Colonic mucosa (tissue), 4 donors: ENCODE results near the gene GMPPA. TPM values are rescaled to one million over a fixed set of nuclear protein-coding genes. Genes with fewer than 3 reads are reported as not detected.

Experiments used
- DNase-seq: peaks from one replicate; pipeline ENCODE4 v3.0.0-alpha.2; 2020
- H3K27ac ChIP-seq: fragments of 200-600 bp; one replicate; pipeline ENCODE4 v1.8.0; 2021
- H3K27me3 ChIP-seq: fragments of 200-600 bp; one replicate; pipeline ENCODE4 v1.8.0; 2021
- H3K36me3 ChIP-seq: fragments of 200-600 bp; one replicate; pipeline ENCODE4 v1.8.0; 2021
- H3K4me1 ChIP-seq: fragments of 200-600 bp; one replicate; pipeline ENCODE4 v1.8.0; 2021; ENCODE audit warnings: mild to moderate bottlenecking
- H3K4me3 ChIP-seq: fragments of 200-600 bp; one replicate; pipeline ENCODE4 v1.8.0; 2021
- H3K9ac ChIP-seq, 2 donors: one replicate each; pipeline ENCODE4 v1.7.0; 2013; ENCODE audit warnings: control low read depth in 2 of 2, low read depth in 2 of 2, low read length in 2 of 2
- H3K9me3 ChIP-seq: fragments of 200-600 bp; one replicate; pipeline ENCODE4 v1.8.0; 2021
- intact Hi-C: fragments of 100-400 bp; cut with DNase I; formaldehyde crosslinking; loops from one replicate; pipeline ENCODE4 v1.14.1; 2022
- total RNA-seq, 2 donors: library from RNA; stranded (reverse); fragmentation: NEBNext Ultra II Directional in 1 of 2; extraction: Animal tissue kit (Norgen Biotek cat#: 25700) in 1 of 2; gene quantifications; one replicate each; pipeline ENCODE4 v1.2.1, GENCODE V29; 2021
- TF ChIP-seq, protein P1 (sequence below): fragments of 200-600 bp; IDR thresholded peaks from one replicate; pipeline ENCODE4 v1.8.0; 2022; ENCODE audit warnings: antibody characterized with exemption, mild to moderate bottlenecking
- donor health status: healthy.
- donor health status: DM: no; HTN: no; CAD: no.
- donor health status: DM: no; HTN: no; CAD: no.

Gene GMPPA
- total RNA-seq, 2 donors from 2014 or later = 49.7 to 86.1 TPM

DNA sequence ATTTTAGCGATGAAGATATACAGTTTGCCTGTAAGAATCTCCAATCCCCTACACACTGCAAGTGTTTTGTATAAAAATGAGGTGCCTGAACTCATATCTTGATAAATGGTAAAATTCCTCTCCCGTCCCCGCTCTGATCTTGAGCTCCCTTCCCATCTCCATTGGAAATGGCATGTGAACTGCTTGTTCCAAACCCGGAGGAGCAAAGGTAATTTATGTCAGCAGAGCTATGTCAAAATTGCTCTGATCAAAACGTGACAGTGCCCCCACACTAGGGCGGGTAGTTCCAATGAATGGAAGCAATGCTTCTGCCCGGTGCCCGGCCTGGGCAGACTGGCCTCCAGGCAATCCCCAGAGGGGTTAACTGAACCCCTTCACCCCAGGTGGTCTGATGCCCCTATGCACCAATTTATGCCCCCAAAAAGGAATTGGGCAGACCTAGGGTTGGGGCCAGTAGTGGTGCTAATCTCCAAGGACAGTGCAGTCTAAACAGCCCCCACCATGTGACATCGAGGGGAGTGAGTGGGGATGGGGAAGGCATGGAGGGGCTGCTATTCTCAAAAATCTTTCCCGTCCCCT lies 3.6 kb upstream of the GMPPA start:
- H3K27me3 ChIP-seq = peaks cover 27% of the 10 kb centered on the region
- H3K27ac ChIP-seq = no peak overlapping the region
- no peaks in the 10 kb centered on the region for H3K36me3 ChIP-seq
- H3K4me3 ChIP-seq = no peak overlapping the region
- no peaks in the 10 kb centered on the region for H3K9me3 ChIP-seq
- no peak for DNase-seq
- intact Hi-C loops = loop anchor here (5.0 kb wide), 1 partner anchor 37 kb away; no protein-coding TSS in a partner anchor
- H3K9ac ChIP-seq = no peak overlapping the region
- no peaks in the 10 kb centered on the region for H3K4me1 ChIP-seq
- TF ChIP-seq, protein P1, sequence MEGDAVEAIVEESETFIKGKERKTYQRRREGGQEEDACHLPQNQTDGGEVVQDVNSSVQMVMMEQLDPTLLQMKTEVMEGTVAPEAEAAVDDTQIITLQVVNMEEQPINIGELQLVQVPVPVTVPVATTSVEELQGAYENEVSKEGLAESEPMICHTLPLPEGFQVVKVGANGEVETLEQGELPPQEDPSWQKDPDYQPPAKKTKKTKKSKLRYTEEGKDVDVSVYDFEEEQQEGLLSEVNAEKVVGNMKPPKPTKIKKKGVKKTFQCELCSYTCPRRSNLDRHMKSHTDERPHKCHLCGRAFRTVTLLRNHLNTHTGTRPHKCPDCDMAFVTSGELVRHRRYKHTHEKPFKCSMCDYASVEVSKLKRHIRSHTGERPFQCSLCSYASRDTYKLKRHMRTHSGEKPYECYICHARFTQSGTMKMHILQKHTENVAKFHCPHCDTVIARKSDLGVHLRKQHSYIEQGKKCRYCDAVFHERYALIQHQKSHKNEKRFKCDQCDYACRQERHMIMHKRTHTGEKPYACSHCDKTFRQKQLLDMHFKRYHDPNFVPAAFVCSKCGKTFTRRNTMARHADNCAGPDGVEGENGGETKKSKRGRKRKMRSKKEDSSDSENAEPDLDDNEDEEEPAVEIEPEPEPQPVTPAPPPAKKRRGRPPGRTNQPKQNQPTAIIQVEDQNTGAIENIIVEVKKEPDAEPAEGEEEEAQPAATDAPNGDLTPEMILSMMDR = no peak

GRCh38 chr2:219495531-219496122 lies 3.1 kb upstream of the GMPPA start:
- peaks cover 27% of the 10 kb centered on the region for H3K27me3 ChIP-seq
- no peaks in the 10 kb centered on the region for H3K4me1 ChIP-seq
- H3K9ac ChIP-seq = peak overlapping the region in 1 of 2 donors; percentile 4
- H3K27ac ChIP-seq = no peak overlapping the region
- intact Hi-C loops = loop anchor here (5.0 kb wide), 1 partner anchor 37 kb away; no protein-coding TSS in a partner anchor
- peak; percentile 65 for DNase-seq
- H3K36me3 ChIP-seq = no peaks in the 10 kb centered on the region
- no peaks in the 10 kb centered on the region for H3K9me3 ChIP-seq
- TF ChIP-seq, protein P1 = peak; percentile 58
- H3K4me3 ChIP-seq = no peak overlapping the region

DNA sequence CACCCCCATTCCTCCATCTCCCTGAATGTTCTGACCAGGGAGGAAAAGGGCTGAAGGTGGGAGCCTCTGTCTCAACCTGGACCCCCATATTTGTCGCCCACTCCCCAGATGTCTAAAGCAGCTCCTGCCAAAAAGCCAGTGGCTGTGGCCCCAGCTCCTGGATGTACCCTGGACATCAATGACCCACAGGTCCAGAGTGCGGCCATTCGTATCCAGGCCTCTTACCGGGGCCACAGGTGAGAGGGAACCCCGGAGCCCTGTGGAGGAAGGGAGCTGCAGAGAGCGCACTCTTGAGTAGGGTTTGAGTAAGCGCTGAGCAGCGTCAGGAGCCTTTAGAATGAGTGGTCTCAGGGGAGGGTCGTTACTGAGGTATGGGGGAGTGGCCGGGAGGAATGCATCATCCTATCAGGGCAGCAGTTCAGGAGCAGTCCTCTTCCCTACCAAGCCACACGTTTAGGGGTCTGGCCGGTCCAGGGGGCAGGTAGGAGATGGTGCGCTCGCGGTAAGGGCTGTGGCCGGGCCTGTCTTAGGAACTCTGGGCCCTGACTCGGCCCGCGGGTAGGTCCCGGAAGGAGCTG lies 2.4 kb upstream of the GMPPA start:
- Histone ChIP-seq H3K4me1 (no peaks in the 10 kb centered on the region), H3K9me3 (no peaks in the 10 kb centered on the region), H3K4me3 (no peak overlapping the region), H3K27me3 (peaks cover 27% of the 10 kb centered on the region), H3K9ac (peak overlapping the region in 1 of 2 donors; percentile 29), H3K27ac (no peak overlapping the region), H3K36me3 (no peaks in the 10 kb centered on the region)
- DNase-seq = no peak
- intact Hi-C loops = loop anchor here (5.0 kb wide), 1 partner anchor 36 kb away; no protein-coding TSS in a partner anchor
- TF ChIP-seq, protein P1 = no peak

GRCh38 chr2:219496825-219497494 lies 1.7 kb upstream of the GMPPA start:
- H3K9me3 ChIP-seq = no peaks in the 10 kb centered on the region
- H3K27ac ChIP-seq = peak overlapping the region; percentile 98
- H3K9ac ChIP-seq = peak overlapping the region; percentile 29 to 96
- no peaks in the 10 kb centered on the region for H3K4me1 ChIP-seq
- intact Hi-C loops = loop anchor here (5.0 kb wide), 1 partner anchor 35 kb away; no protein-coding TSS in a partner anchor
- H3K4me3 ChIP-seq = no peak overlapping the region
- H3K27me3 ChIP-seq = peaks cover 27% of the 10 kb centered on the region
- TF ChIP-seq, protein P1 = no peak
- no peaks in the 10 kb centered on the region for H3K36me3 ChIP-seq
- DNase-seq = peak; percentile 31

DNA sequence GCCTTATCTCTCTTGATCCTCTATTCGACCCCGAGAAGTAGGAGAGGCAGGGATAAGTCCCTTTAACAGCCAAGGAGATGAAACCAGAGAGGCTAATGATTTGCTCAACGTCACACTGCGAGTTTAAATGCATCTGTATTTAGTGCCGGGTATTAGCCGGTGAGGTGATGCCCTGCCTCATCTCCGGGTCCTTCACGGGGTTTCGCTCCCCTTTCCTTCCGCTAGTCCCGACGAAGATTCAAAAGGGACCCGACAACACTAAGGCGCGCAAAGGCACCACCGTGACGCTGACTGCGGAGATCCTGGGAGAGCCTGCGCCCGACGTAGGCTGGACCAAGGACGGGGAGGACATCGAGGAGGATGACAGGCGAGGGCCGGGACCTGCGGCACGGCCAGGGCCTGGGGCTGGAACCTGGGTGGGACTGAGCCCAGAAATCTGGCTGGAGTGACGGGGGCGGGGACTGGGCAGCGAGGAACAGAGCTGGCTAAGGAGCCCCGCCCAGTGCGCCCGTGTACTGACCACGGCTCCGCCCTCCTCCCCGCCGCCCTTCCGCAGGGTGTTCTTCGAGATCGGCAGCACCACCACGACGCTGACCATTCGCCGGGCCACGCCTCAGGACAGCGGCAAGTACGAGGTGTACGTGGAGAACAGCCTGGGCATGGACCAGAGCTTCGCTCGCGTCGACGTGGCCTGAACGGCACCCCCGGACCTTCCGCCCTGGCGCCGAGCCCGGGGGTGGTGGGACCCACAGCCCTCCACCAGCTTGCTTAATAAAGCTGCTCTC lies 1.0 kb upstream of the GMPPA start:
- Histone ChIP-seq H3K36me3 (no peaks in the 10 kb centered on the region), H3K9ac (peak overlapping the region; percentile 92 to 96), H3K4me3 (peak overlapping the region; percentile 60), H3K9me3 (no peaks in the 10 kb centered on the region), H3K4me1 (no peaks in the 10 kb centered on the region), H3K27me3 (peaks cover 24% of the 10 kb centered on the region), H3K27ac (peak overlapping the region; percentile 98)
- TF ChIP-seq, protein P1 = no peak
- intact Hi-C loops = loop anchor here (5.0 kb wide), 1 partner anchor 35 kb away; no protein-coding TSS in a partner anchor
- peak; percentile 94 for DNase-seq
